Naive thymus-derived CD8-positive, alpha-beta T cell (primary cell): ENCODE results near the gene ASMTL. TPM values are rescaled to one million over a fixed set of nuclear protein-coding genes. Genes with fewer than 3 reads are reported as not detected.
"Not testable (repeated sequence)": the region's sequence is repeated elsewhere in the genome, so short reads cannot be mapped to it uniquely, and the experiment has no call there.

Experiments used
- ATAC-seq, 2 donors: fragments of 150-1000 bp; cut with Tn5 transposase in 1 of 2; sonication (Bioruptor Pico), chemical (Tn5 transposase) in 1 of 2; 1 replicate in 1 of 2; 2 replicates in 1 of 2; pipeline ENCODE4 v1.10.0; 2021; ENCODE audit warnings: mild to moderate bottlenecking in 2 of 2, moderate library complexity in 2 of 2
- POLR2A ChIA-PET: fragments of 350-600 bp; sonication (Branson Sonifier 250); formaldehyde crosslinking; loops from one replicate; lab custom pipeline; 2021; ENCODE audit warnings: antibody characterized with exemption; lab: Charles Lee
- DNase-seq, 10 donors: peaks; one replicate each; pipeline versions ENCODE4 v3.0.0 to v3.0.0-alpha.2; 2020 to 2022
- H3K27ac Mint-ChIP-seq, 10 donors: one replicate each; pipeline ENCODE4 v1.8.0; 2020 to 2022; ENCODE audit warnings: mild to moderate bottlenecking in 10 of 10, mixed read lengths in 10 of 10, moderate library complexity in 4 of 10, inconsistent platforms in 1 of 10
- H3K27me3 Mint-ChIP-seq, 5 donors: one replicate each; pipeline ENCODE4 v1.8.0; 2021 to 2022; ENCODE audit warnings: mixed read lengths in 5 of 5
- H3K36me3 Mint-ChIP-seq, 3 donors: one replicate each; pipeline ENCODE4 v1.8.0; 2020 to 2022; ENCODE audit warnings: mixed read lengths in 3 of 3, mild to moderate bottlenecking in 2 of 3, inconsistent platforms in 1 of 3
- H3K4me1 Mint-ChIP-seq, 4 donors: one replicate each; pipeline ENCODE4 v1.8.0; 2021 to 2022; ENCODE audit warnings: mixed read lengths in 4 of 4
- H3K4me3 Mint-ChIP-seq, 10 donors: one replicate each; pipeline ENCODE4 v1.8.0; 2020 to 2022; ENCODE audit warnings: mild to moderate bottlenecking in 10 of 10, mixed read lengths in 10 of 10, moderate library complexity in 6 of 10, inconsistent platforms in 1 of 10
- H3K9me3 Mint-ChIP-seq, 9 donors: one replicate each; pipeline ENCODE4 v1.8.0; 2020 to 2022; ENCODE audit warnings: mixed read lengths in 9 of 9, mild to moderate bottlenecking in 3 of 9, inconsistent platforms in 1 of 9, moderate library complexity in 1 of 9
- polyA plus RNA-seq, 3 donors: library from polyadenylated mRNA; unstranded; fragments of 300-500 nt; fragmentation: Illumina TruSeq; gene quantifications; one replicate each; pipeline ENCODE4 v1.2.3, GENCODE V29; 2021
- total RNA-seq, 8 experiments: library from RNA in 2 of 8; stranded (reverse) in 2 of 8; gene quantifications; one replicate each; pipeline ENCODE4 v1.2.3 and lab custom pipeline; 2021 to 2026

Gene ASMTL
- total and polyA plus RNA-seq, 5 experiments from 2014 or later = 24.9 to 43.6 (median 37.8) TPM

DNA sequence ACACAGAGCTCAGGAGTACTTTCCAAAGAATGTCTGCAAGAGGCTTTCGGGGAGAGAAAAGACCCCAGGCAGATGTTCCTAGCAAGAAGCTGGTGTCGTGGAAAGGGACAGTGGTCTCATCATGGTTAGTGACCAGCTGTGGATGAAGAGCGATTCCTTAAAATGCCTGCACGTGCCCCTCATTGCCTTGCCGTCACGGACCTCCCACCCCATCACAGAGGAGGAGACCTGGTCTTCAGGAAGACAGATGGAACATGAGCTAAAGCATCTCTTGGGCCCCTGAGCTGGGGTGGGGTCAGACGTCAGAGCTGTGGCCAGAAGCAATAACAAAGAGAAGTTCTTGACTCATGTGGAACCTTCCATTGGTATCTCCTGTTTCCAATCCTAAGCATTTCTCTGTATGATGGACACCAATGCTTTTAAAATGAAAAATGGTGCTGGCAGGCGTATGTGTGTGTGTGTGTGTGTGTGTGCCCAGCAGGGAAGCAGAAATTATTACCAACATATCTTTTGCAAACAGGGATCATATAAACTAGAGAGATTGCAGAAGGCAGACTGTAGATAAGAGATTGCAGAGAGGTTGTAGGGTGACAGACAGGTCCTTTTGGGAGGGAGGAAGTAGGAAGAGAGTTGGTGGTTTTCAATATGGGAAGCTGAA, 25.2 kb upstream of the ASMTL start:
- H3K27ac Mint-ChIP-seq = peak overlapping the region; percentile 6 to 98 (median 82)

DNA sequence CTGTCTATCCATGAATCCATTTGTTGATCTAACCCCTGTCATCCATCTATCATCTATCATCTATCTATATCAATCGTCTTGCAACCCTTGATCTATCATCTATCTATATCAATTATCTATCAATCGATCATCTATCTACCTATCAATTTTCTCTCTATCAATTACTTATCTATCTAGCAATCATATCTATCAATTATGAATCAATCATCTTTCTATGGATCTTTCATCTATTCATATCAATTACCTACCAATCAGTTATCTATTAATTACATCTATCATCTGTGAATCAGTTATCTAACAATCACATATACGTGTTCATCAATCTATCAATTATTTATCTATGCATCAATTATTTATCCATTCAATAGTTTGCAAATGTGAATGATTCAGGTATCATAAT, 24.5 kb upstream of the ASMTL start:
- peak overlapping the region; percentile 6 to 98 (median 66) for H3K27ac Mint-ChIP-seq
- H3K27me3 Mint-ChIP-seq = no peaks in the 10 kb centered on the region

More for the DNA sequence above, 25.2 kb upstream of the ASMTL start:
- DNase-seq (peak in 1 of 10 donors; percentile 16), ATAC-seq (no peak)
- H3K27me3 Mint-ChIP-seq = no peaks in the 10 kb centered on the region
- POLR2A ChIA-PET = no interaction called here
- peaks cover 0 to 38% (median 5%) of the 10 kb centered on the region in 9 donors for H3K9me3 Mint-ChIP-seq
- peaks cover 16 to 61% (median 36%) of the 10 kb centered on the region in 3 donors for H3K36me3 Mint-ChIP-seq
- peak overlapping the region in 6 of 10 donors; percentile 1 to 52 (median 20) for H3K4me3 Mint-ChIP-seq
- H3K4me1 Mint-ChIP-seq = peaks cover 54 to 91% (median 79%) of the 10 kb centered on the region in 4 donors

DNA sequence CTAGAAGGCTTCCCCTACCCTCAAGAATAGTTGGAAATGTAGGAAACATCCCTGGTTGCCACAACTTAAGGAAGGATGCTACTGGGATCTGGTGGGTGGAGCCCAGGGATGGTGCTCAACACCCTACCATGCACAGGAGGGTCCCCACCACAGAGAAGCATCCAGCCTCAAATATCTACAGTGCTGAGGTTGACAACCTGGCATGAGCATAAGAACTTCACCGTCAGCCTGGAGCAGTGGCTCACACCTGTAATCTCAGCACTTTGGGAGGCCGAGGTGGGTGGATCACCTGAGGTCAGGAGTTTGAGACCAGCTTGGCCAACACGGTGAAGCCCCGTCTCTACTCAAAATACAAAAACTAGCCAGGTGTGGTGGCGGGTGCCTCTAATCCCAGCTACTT, 24.0 kb upstream of the ASMTL start:
- POLR2A ChIA-PET = no interaction called here
- Mint-ChIP-seq H3K27ac (peak overlapping the region in 7 of 10 donors; percentile 34 to 98 (median 86)), H3K27me3 (no peaks in the 10 kb centered on the region), H3K9me3 (peaks cover 0 to 50% (median 7%) of the 10 kb centered on the region in 9 donors), H3K36me3 (peaks cover 22 to 70% (median 41%) of the 10 kb centered on the region in 3 donors), H3K4me1 (peaks cover 57 to 89% (median 79%) of the 10 kb centered on the region in 4 donors), H3K4me3 (no peak overlapping the region)
- ATAC-seq (no peak), DNase-seq (peak in 1 of 10 donors; percentile 12)

More for the DNA sequence above, 24.5 kb upstream of the ASMTL start:
- no peak for ATAC-seq
- H3K4me3 Mint-ChIP-seq = peak overlapping the region in 2 of 10 donors; percentile 1 to 5
- POLR2A ChIA-PET = no interaction called here
- no peak for DNase-seq
- H3K9me3 Mint-ChIP-seq = peaks cover 0 to 45% (median 6%) of the 10 kb centered on the region in 9 donors
- H3K4me1 Mint-ChIP-seq = peaks cover 56 to 89% (median 79%) of the 10 kb centered on the region in 4 donors
- peaks cover 18 to 65% (median 36%) of the 10 kb centered on the region in 3 donors for H3K36me3 Mint-ChIP-seq

DNA sequence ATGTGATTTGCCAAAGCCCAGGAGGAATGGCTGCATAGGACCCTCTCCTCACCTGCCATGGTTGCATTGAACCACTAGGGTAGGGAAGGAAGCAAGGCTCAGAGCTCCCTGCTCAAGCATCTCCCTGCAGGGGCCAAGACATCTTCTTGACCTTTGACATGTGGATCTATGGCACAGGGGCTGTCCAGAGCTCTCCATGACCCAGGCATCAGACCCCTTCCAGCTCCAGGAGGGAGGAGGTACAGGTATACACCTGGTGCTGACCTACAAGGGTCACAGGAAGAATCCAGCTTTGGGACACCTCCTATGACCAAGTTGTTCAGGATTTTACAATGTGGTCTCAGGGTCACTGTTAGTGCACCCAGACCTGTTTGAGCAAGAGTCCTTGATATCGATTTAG, 23.2 kb upstream of the ASMTL start:
- POLR2A ChIA-PET = no interaction called here
- Mint-ChIP-seq H3K4me1 (peaks cover 60 to 87% (median 79%) of the 10 kb centered on the region in 4 donors), H3K4me3 (peak overlapping the region in 2 of 10 donors; percentile 1 to 34), H3K27ac (peak overlapping the region; percentile 52 to 98 (median 74)), H3K36me3 (peaks cover 22 to 70% (median 45%) of the 10 kb centered on the region in 3 donors), H3K9me3 (peaks cover 0 to 51% (median 7%) of the 10 kb centered on the region in 9 donors), H3K27me3 (no peaks in the 10 kb centered on the region)
- no peak for ATAC-seq
- DNase-seq = peak in 1 of 10 donors; percentile 16

DNA sequence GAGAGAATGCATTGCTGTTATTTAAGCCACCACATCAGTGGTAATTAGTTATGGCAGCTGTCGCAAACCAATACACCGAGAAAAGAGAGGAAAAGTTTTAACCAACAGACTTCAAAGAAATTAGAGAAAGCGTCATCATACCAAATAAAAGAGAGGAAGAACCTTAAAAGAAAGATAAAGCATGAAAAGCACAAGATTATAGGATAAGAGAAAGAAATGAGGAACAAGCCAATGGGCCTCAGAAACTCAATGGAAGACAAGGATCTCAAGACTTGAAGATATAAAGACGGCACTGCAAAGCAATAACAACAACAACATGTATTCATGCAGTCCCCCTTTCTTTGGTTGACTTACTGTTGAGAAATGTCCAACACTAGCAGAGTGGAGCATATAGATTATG, 22.8 kb upstream of the ASMTL start:
- Mint-ChIP-seq H3K27ac (peak overlapping the region; percentile 43 to 98 (median 76)), H3K36me3 (peaks cover 22 to 69% (median 45%) of the 10 kb centered on the region in 3 donors), H3K9me3 (peaks cover 0 to 51% (median 7%) of the 10 kb centered on the region in 9 donors), H3K4me1 (peaks cover 60 to 88% (median 80%) of the 10 kb centered on the region in 4 donors), H3K4me3 (peak overlapping the region in 2 of 10 donors; percentile 1 to 24), H3K27me3 (no peaks in the 10 kb centered on the region)
- no peak for ATAC-seq
- POLR2A ChIA-PET = no interaction called here
- DNase-seq = no peak

DNA sequence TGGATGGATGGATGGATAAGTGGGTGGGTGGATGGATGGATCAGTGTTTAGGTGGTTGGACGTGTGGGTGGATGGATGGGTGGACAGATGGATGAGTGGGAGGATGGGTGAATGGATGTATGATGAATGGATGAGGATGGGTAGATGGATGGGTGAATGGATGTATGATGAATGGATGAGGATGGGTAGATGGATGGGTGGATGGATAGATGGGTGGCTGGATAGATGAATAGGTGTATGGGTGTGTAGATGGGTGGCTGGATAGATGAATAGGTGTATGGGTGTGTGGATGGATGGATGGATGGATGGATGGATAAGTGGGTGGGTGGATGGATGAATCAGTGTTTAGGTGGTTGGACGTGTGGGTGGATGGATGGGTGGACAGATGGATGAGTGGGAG, 21.9 kb upstream of the ASMTL start:
- Mint-ChIP-seq H3K27ac (peak overlapping the region in 7 of 10 donors; percentile 13 to 98 (median 77)), H3K9me3 (peaks cover 0 to 50% (median 5%) of the 10 kb centered on the region in 9 donors), H3K36me3 (peaks cover 19 to 63% (median 40%) of the 10 kb centered on the region in 3 donors), H3K4me3 (peak overlapping the region in 2 of 10 donors; percentile 30 to 75), H3K4me1 (peaks cover 58 to 88% (median 79%) of the 10 kb centered on the region in 4 donors)
- H3K27me3 Mint-ChIP-seq, POLR2A ChIA-PET, ATAC-seq, DNase-seq: not testable (repeated sequence)

DNA sequence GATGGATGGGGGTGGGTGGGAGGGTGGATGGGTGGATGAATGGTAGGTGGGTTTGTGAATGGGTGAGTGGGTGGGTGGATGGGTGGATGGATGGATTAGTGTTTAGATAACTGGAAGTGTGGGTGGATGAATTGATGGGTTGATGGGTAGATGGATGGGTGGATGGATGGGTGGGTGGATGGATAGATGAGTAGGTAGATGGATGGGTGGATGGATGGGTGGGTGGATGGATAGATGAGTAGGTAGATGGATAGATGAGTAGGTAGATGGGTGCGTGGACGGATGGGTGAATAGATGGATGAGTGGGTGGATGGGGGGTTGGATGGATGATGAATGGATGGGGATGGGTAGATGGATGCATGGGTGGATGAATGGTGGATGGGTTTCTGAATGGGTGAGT, 20.3 kb upstream of the ASMTL start:
- H3K4me3 Mint-ChIP-seq = peak overlapping the region in 4 of 10 donors; percentile 24 to 75 (median 49)
- POLR2A ChIA-PET = no interaction called here
- peak overlapping the region in 7 of 10 donors; percentile 59 to 100 (median 95) for H3K27ac Mint-ChIP-seq
- DNase-seq (no peak), ATAC-seq (no peak)
- H3K36me3 Mint-ChIP-seq = peaks cover 9 to 51% (median 28%) of the 10 kb centered on the region in 3 donors
- no peaks in the 10 kb centered on the region for H3K27me3 Mint-ChIP-seq
- H3K4me1 Mint-ChIP-seq = peaks cover 56 to 87% (median 77%) of the 10 kb centered on the region in 4 donors
- H3K9me3 Mint-ChIP-seq = peaks cover 0 to 42% (median 4%) of the 10 kb centered on the region in 9 donors

DNA sequence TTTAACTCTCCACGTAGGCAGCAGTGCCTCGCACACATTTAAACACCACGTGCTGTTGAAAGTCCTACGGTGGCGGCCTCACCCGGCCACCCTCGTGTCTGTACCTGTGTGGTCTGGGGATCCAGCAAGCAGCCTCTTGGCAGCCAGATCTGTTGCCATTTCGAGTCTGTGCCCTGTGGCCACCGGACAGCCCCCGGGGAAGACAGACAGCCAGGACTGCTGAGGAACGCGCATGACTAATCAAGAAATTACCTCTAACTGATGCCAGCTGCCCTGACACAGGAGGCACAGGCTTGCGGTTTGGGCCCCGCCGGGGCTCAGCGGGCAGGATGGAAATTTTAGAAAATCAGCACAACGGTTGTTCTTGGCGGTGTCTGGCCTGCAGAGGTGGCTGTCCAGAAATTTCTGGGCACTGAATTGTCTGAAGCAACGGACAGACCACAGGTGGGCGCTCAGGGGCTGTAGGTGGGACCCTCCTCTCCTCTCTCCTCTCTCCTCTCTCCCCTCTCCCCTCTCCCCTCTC, 15.6 kb upstream of the ASMTL start:
- no peaks in the 10 kb centered on the region for H3K27me3 Mint-ChIP-seq
- peaks cover 52 to 92% (median 83%) of the 10 kb centered on the region in 4 donors for H3K4me1 Mint-ChIP-seq
- H3K4me3 Mint-ChIP-seq = peak overlapping the region; percentile 53 to 88 (median 80)
- peak overlapping the region; percentile 93 to 99 (median 96) for H3K27ac Mint-ChIP-seq
- ATAC-seq (peak; percentile 19 to 40), DNase-seq (peak; percentile 37 to 82 (median 68))
- peaks cover 0 to 17% (median 4%) of the 10 kb centered on the region in 9 donors for H3K9me3 Mint-ChIP-seq
- H3K36me3 Mint-ChIP-seq = peaks cover 5 to 50% (median 23%) of the 10 kb centered on the region in 3 donors
- POLR2A ChIA-PET = no interaction called here

DNA sequence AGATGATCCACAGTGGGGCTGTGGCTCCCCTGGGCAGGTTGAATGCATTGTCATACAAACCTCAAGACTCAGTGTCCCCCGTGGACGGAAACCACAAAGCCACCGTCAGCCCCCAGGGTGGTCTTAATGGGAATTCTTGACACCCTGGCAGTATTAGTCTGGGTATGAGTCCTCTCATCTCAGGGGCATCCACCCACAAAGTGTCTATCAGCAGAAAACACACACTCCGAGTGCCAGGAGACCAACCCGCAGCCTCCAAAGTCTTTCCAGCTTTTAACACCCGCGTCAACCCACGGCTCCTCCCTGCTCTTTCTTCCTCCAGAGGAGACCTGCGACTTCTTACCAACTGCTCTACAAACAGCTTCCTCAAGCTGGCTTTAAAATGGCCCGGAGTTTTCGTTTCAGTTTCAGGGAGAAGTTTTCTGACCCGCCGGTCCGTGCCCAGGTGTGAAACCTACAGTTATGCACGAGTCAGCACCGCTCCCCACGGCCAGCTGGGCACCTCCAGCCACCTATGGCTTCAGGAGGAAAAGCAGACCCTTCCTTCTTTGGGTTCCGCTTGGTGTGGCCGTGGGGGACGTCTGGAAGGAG, 14.4 kb upstream of the ASMTL start:
- H3K27ac Mint-ChIP-seq = peak overlapping the region; percentile 93 to 99 (median 96)
- peaks cover 0 to 5% (median 1%) of the 10 kb centered on the region in 9 donors for H3K9me3 Mint-ChIP-seq
- peaks cover 2 to 40% (median 21%) of the 10 kb centered on the region in 3 donors for H3K36me3 Mint-ChIP-seq
- POLR2A ChIA-PET = no interaction called here
- H3K4me1 Mint-ChIP-seq = peaks cover 50 to 92% (median 90%) of the 10 kb centered on the region in 4 donors
- H3K27me3 Mint-ChIP-seq = no peaks in the 10 kb centered on the region
- peak overlapping the region; percentile 56 to 88 (median 79) for H3K4me3 Mint-ChIP-seq
- ATAC-seq (peak in 1 of 2 donors; percentile 3), DNase-seq (peak in 8 of 10 donors; percentile 41 to 73 (median 53))

DNA sequence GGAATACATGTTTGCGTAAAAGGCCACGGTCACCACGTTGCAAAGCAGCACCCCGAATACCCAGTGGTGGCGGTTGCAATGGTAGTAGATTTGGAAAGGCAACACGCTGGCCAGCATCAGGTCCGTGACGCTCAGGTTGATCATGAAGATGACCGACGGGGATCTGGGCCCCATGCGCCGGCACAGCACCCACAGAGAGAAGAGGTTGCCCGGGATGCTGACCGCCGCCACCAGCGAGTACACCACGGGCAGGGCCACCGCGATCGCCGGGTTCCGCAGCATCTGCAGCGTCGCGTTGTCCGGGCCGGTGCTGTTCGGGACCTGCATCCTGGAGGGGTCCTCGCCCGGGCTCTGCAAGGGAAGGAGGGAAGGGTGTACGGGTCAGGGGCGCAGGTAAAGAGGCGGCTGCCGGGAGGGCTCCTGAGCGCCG, 13.5 kb upstream of the ASMTL start:
- Mint-ChIP-seq H3K36me3 (peaks cover 0 to 34% (median 14%) of the 10 kb centered on the region in 3 donors), H3K27me3 (no peaks in the 10 kb centered on the region), H3K4me1 (peaks cover 43 to 87% (median 86%) of the 10 kb centered on the region in 4 donors), H3K4me3 (peak overlapping the region in 8 of 10 donors; percentile 44 to 88 (median 64)), H3K27ac (peak overlapping the region in 9 of 10 donors; percentile 53 to 99 (median 83)), H3K9me3 (no peaks in the 10 kb centered on the region)
- no peak for ATAC-seq
- DNase-seq = peak in 1 of 10 donors; percentile 17
- POLR2A ChIA-PET = no interaction called here

DNA sequence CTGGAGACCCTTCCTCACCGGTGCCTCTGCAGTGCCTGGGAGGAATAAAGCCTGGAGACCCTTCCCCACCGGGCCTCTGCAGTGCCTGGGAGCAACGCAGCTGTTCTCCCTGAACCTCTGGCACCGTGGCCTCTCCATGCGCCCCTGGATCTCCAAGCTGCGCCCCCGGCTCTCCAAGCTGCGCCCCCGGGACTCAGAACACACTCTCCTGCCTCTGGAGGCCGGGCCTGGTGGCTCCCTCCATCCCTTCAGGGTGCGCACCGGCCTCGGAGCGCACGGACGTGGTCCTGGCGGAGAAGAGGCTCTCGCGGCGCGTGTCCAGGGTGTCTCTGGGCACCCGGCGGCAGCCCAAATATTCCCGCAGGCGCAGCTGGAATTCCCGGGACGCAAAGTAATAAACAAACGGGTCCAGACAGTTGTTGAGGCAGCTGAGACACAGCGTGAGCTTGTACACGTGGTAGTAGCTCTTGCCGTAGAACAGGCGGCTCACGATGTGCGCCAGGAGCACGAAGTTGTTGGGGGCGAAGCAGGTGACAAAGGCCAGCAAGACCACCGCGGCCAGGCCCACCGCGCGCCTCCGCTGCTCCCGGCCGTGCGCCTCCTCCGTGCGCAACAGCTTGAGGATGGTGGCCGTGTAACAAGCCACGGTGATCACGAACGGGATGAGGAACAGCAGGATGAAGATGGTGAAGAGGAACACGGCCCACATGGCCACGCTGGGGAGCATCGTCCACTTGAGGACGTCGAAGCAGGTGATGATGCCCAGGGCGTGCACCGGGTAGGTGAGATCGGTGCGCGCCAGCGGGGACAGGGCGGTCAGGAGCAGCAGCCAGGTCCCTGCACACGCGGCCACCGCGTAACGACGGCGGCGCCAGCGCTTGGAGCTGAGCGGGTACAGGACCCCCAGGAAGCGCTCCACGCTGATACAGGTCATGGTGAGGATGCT, 12.8 kb upstream of the ASMTL start:
- no peaks in the 10 kb centered on the region for H3K9me3 Mint-ChIP-seq
- peaks cover 0 to 34% (median 14%) of the 10 kb centered on the region in 3 donors for H3K36me3 Mint-ChIP-seq
- DNase-seq (peak in 1 of 10 donors; percentile 16), ATAC-seq (no peak)
- H3K27ac Mint-ChIP-seq = peak overlapping the region; percentile 80 to 99 (median 98)
- H3K4me1 Mint-ChIP-seq = peaks cover 43 to 85% (median 80%) of the 10 kb centered on the region in 4 donors
- H3K4me3 Mint-ChIP-seq = peak overlapping the region; percentile 44 to 88 (median 77)
- H3K27me3 Mint-ChIP-seq = no peaks in the 10 kb centered on the region
- POLR2A ChIA-PET = no interaction called here
